Neural cell (in vitro differentiated cells): Measurements from ENCODE around the gene ITGB3BP.

Experiments used
- EP300 ChIP-seq: fragments of 450-650 bp; conservative IDR thresholded peaks from 2 replicates; pipeline ENCODE4 v1.6.1; 2014; ENCODE audit warnings: antibody characterized with exemption, mild to moderate bottlenecking, moderate library complexity; ENCODE audit not compliant: poor library complexity, severe bottlenecking
- EZH2 ChIP-seq: fragments of 200-600, 300-800 bp; shearing (Covaris generic), sonication (generic); IDR thresholded peaks from 2 replicates; pipeline ENCODE4 v1.6.1; 2014; ENCODE audit warnings: antibody characterized with exemption, low read length, borderline replicate concordance, mild to moderate bottlenecking; ENCODE audit not compliant: insufficient read depth, poor library complexity, severe bottlenecking
- MXI1 ChIP-seq: fragments of 450-650 bp; conservative IDR thresholded peaks from 2 replicates; pipeline ENCODE4 v1.6.1; 2014; ENCODE audit warnings: antibody characterized with exemption, mild to moderate bottlenecking; ENCODE audit not compliant: poor library complexity, severe bottlenecking
- SMC3 ChIP-seq: fragments of 450-650 bp; conservative IDR thresholded peaks from 2 replicates; pipeline ENCODE4 v1.6.1; 2014; ENCODE audit warnings: antibody characterized with exemption, mild to moderate bottlenecking, moderate library complexity; ENCODE audit not compliant: poor library complexity
- TAF1 ChIP-seq: IDR thresholded peaks from 2 replicates; pipeline ENCODE4 v1.6.1; 2012; ENCODE audit warnings: low read depth
- TF ChIP-seq, protein P1 (sequence below): fragments of 450-650 bp; IDR thresholded peaks from 2 replicates; pipeline ENCODE4 v1.5.1; 2014; ENCODE audit warnings: antibody characterized with exemption, mild to moderate bottlenecking, moderate library complexity; ENCODE audit not compliant: poor library complexity, severe bottlenecking
- TF ChIP-seq, protein P2 (sequence below): IDR thresholded peaks from 2 replicates; pipeline ENCODE4 v1.6.1; 2012; ENCODE audit warnings: borderline replicate concordance

DNA sequence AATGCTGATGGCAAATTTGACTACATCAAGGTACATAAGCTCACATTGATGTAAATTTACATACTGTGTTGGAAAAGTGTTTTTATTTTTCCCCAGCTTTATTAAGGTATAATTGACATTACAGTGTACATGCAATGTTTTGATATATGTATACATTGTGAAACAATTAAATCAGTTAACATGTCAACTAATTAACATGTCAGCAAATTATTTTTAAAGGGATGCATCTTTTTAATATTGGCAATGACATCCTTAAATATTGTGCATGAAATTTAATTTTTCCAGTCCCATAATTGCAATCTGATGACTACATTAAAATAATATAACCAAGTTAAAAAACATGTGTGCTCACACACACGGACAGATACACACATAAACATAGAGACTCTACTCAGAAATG lies 9.7 kb upstream of the ITGB3BP start:
- no peak for TF ChIP-seq EZH2
- no peak for TF ChIP-seq TAF1
- TF ChIP-seq, protein P1, sequence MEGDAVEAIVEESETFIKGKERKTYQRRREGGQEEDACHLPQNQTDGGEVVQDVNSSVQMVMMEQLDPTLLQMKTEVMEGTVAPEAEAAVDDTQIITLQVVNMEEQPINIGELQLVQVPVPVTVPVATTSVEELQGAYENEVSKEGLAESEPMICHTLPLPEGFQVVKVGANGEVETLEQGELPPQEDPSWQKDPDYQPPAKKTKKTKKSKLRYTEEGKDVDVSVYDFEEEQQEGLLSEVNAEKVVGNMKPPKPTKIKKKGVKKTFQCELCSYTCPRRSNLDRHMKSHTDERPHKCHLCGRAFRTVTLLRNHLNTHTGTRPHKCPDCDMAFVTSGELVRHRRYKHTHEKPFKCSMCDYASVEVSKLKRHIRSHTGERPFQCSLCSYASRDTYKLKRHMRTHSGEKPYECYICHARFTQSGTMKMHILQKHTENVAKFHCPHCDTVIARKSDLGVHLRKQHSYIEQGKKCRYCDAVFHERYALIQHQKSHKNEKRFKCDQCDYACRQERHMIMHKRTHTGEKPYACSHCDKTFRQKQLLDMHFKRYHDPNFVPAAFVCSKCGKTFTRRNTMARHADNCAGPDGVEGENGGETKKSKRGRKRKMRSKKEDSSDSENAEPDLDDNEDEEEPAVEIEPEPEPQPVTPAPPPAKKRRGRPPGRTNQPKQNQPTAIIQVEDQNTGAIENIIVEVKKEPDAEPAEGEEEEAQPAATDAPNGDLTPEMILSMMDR = no peak
- no peak for TF ChIP-seq MXI1
- no peak for TF ChIP-seq EP300
- no peak for TF ChIP-seq SMC3
- TF ChIP-seq, protein P2, sequence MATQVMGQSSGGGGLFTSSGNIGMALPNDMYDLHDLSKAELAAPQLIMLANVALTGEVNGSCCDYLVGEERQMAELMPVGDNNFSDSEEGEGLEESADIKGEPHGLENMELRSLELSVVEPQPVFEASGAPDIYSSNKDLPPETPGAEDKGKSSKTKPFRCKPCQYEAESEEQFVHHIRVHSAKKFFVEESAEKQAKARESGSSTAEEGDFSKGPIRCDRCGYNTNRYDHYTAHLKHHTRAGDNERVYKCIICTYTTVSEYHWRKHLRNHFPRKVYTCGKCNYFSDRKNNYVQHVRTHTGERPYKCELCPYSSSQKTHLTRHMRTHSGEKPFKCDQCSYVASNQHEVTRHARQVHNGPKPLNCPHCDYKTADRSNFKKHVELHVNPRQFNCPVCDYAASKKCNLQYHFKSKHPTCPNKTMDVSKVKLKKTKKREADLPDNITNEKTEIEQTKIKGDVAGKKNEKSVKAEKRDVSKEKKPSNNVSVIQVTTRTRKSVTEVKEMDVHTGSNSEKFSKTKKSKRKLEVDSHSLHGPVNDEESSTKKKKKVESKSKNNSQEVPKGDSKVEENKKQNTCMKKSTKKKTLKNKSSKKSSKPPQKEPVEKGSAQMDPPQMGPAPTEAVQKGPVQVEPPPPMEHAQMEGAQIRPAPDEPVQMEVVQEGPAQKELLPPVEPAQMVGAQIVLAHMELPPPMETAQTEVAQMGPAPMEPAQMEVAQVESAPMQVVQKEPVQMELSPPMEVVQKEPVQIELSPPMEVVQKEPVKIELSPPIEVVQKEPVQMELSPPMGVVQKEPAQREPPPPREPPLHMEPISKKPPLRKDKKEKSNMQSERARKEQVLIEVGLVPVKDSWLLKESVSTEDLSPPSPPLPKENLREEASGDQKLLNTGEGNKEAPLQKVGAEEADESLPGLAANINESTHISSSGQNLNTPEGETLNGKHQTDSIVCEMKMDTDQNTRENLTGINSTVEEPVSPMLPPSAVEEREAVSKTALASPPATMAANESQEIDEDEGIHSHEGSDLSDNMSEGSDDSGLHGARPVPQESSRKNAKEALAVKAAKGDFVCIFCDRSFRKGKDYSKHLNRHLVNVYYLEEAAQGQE = no peak
